Endothelial cell (in vitro differentiated cells): ENCODE data around the gene HSPA12A. TPM values are rescaled to one million over a fixed set of nuclear protein-coding genes. Genes with fewer than 3 reads are reported as not detected.
A peak's percentile ranks its signal among the peaks of the same experiment; 100 is the strongest.

Experiments used
- DNase-seq: peaks from one replicate; pipeline ENCODE4 v3.0.0; 2021; ENCODE audit warnings: low spot score
- H3K27ac Mint-ChIP-seq: one replicate; pipeline ENCODE4 v1.8.0; 2021; ENCODE audit warnings: mixed read lengths, inconsistent platforms; ENCODE audit not compliant: unreplicated experiment
- H3K27me3 Mint-ChIP-seq: one replicate; pipeline ENCODE4 v1.8.0; 2021; ENCODE audit warnings: mild to moderate bottlenecking, moderate library complexity, mixed read lengths, inconsistent platforms; ENCODE audit not compliant: unreplicated experiment
- H3K36me3 Mint-ChIP-seq: one replicate; pipeline ENCODE4 v1.8.0; 2021; ENCODE audit warnings: mild to moderate bottlenecking, low read depth, mixed read lengths, inconsistent platforms; ENCODE audit not compliant: unreplicated experiment
- H3K4me1 Mint-ChIP-seq: one replicate; pipeline ENCODE4 v1.8.0; 2021; ENCODE audit warnings: mild to moderate bottlenecking, mixed read lengths, inconsistent platforms; ENCODE audit not compliant: unreplicated experiment
- H3K4me3 Mint-ChIP-seq: one replicate; pipeline ENCODE4 v1.8.0; 2021; ENCODE audit warnings: mild to moderate bottlenecking, mixed read lengths, inconsistent platforms; ENCODE audit not compliant: unreplicated experiment
- H3K9me3 Mint-ChIP-seq: one replicate; pipeline ENCODE4 v1.8.0; 2021; ENCODE audit warnings: mixed read lengths, inconsistent platforms; ENCODE audit not compliant: unreplicated experiment
- total RNA-seq: library from RNA; stranded (reverse); fragmentation: NEBNext Ultra II Directional; extraction: Animal tissue kit (Norgen Biotek cat#: 25700); gene quantifications from one replicate; pipeline ENCODE4 v1.2.1, GENCODE V29; 2021; ENCODE audit not compliant: unreplicated experiment
- TF ChIP-seq, protein P1 (sequence below): fragments of 200-600 bp; sonication (generic); IDR thresholded peaks from one replicate; pipeline ENCODE4 v1.5.0; 2021; ENCODE audit warnings: antibody characterized with exemption; ENCODE audit not compliant: unreplicated experiment

Gene HSPA12A
- total RNA-seq, 1 donor from 2014 or later = 2.8 TPM

DNA sequence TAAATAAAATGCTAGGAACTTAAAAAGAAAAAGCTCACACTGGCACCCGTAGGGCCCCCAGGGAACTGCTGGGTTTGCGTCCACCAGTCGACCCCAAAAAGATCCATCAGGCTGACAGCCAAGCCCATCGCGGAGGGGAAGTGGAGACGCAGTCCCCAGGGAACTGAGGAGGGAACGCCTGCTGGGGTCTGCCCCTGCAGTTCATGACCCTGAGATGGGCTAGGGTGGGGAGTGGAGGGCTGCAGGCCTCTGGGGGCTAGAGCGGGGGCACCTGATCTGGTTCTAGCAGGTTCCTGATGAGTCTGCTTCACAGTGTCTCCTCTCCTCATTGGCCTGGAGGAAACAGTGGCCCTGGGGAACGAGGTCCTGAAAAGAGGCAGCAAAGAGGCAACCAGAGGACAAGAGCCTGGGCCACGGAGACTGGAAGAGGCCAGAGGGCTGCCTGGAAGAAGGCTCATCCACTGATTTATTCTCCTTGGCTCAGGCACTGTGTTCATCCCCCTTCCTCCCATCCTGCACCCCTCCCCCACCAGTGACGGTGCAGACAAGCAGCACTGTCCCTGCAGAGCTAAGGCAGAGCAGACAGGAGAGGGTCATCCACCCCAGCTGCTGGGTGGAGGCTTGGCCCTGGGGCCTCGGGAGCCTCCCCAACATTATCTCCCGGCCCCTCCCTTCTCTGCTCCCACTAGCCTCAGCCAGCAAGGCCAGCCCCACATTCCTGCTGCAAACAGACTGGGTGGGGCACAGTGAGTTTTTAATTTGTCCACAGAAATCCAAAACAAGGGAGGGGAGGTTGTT is 24.7 kb upstream of the HSPA12A start:
- Mint-ChIP-seq H3K27me3 (peaks cover 3% of the 10 kb centered on the region), H3K36me3 (no peaks in the 10 kb centered on the region), H3K4me1 (peaks cover 7% of the 10 kb centered on the region), H3K4me3 (no peak overlapping the region), H3K9me3 (no peaks in the 10 kb centered on the region), H3K27ac (no peak overlapping the region)
- TF ChIP-seq, protein P1, sequence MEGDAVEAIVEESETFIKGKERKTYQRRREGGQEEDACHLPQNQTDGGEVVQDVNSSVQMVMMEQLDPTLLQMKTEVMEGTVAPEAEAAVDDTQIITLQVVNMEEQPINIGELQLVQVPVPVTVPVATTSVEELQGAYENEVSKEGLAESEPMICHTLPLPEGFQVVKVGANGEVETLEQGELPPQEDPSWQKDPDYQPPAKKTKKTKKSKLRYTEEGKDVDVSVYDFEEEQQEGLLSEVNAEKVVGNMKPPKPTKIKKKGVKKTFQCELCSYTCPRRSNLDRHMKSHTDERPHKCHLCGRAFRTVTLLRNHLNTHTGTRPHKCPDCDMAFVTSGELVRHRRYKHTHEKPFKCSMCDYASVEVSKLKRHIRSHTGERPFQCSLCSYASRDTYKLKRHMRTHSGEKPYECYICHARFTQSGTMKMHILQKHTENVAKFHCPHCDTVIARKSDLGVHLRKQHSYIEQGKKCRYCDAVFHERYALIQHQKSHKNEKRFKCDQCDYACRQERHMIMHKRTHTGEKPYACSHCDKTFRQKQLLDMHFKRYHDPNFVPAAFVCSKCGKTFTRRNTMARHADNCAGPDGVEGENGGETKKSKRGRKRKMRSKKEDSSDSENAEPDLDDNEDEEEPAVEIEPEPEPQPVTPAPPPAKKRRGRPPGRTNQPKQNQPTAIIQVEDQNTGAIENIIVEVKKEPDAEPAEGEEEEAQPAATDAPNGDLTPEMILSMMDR = no peak
- DNase-seq = no peak

DNA sequence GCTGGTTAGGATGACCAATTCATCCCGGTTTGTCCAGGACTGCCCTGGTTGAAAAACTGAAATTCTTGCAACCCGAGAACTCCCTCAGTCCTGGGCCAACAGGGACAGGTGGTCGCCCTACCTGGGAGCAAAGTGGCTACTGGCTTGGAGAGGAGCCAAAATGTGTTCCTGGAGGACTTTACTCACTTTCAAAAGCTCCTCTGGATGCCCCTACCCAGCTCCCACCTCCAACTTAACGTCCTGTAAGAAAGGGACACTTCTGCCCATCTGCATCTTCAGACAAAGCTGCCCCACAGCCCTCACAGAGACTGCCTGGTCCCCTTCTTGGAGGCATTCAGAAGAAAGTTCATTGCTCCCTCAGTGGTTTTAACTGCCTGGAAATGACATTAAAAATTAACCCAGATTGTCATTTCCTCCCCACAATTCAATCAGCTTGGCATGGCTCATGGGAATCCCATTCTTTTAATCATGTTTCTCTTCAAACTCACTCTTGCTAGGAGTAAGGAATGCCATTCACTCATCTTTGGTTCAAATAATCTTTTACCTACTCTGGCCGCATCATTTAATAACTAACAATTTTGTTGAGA is 24.0 kb upstream of the HSPA12A start:
- DNase-seq = no peak
- Mint-ChIP-seq H3K27me3 (peaks cover 3% of the 10 kb centered on the region), H3K4me3 (peak overlapping the region; percentile 44), H3K9me3 (no peaks in the 10 kb centered on the region), H3K27ac (no peak overlapping the region), H3K4me1 (peaks cover 7% of the 10 kb centered on the region), H3K36me3 (no peaks in the 10 kb centered on the region)
- TF ChIP-seq, protein P1 = no peak

DNA sequence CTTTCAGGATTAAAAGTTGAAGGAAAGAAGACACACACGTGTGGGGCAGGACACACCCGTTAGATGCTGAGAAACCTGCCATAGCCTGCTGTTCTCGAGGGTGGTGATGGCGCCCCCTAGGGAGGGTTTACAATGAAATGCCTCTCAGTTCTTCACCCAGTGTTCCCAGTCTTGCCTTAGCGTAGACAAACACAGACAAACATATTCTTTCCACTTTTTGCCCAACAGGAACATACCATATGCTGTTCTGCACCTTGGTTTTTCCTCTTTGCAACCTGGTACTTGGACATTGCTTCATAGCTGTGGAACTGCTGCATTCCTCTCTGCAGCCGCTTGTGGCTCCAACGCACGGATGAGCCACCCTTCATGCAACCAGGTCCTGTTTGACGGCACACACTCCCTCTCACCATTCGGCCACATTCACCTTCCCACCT is 23.3 kb upstream of the HSPA12A start:
- no peak for DNase-seq
- TF ChIP-seq, protein P1 = no peak
- Mint-ChIP-seq H3K9me3 (no peaks in the 10 kb centered on the region), H3K4me3 (peak overlapping the region; percentile 44), H3K27me3 (peaks cover 3% of the 10 kb centered on the region), H3K36me3 (no peaks in the 10 kb centered on the region), H3K4me1 (peaks cover 7% of the 10 kb centered on the region), H3K27ac (no peak overlapping the region)

DNA sequence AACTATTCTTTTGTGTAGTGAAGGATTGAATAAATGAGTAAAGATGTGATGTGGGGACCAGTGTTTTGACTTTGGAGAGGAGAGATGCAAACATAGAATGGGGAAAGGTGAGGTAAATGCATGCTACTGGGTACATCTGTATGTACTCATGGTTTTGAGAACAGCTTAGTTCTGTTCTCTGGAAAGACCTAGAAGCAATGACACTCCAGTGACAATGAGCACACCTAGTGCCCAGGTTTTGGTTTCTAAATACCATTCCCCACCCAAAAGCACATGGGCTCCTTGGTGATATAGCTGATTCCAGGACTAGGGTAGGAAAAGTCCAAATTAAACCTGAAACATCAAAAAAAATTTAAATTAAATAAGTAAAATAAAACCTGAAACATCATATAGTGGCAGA is 22.6 kb upstream of the HSPA12A start:
- TF ChIP-seq, protein P1 = no peak
- H3K36me3 Mint-ChIP-seq = no peaks in the 10 kb centered on the region
- no peak overlapping the region for H3K27ac Mint-ChIP-seq
- H3K4me3 Mint-ChIP-seq = no peak overlapping the region
- no peak for DNase-seq
- H3K4me1 Mint-ChIP-seq = no peaks in the 10 kb centered on the region
- H3K27me3 Mint-ChIP-seq = peaks cover 3% of the 10 kb centered on the region
- H3K9me3 Mint-ChIP-seq = no peaks in the 10 kb centered on the region

DNA sequence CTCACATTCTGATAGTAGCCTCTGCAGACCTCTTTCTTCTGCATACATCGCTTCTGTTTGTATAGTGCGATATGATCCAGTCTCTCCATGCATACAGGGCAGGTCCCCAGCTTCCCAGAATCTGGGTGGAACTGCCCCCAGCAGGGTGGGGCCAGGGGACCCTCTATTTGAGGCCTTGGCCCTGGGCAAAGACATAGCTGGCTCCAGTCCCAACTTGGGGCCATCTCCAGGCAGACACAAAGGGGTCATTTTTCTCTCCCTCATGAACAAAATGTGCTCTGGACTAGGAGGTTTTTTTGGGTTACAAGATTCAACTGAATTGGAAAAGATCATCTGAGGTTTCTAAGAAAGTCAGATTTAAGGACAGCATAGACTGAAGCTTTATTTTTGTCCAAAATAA is 21.1 kb upstream of the HSPA12A start:
- no peak overlapping the region for H3K4me3 Mint-ChIP-seq
- H3K27me3 Mint-ChIP-seq = peaks cover 3% of the 10 kb centered on the region
- no peaks in the 10 kb centered on the region for H3K4me1 Mint-ChIP-seq
- DNase-seq = no peak
- no peaks in the 10 kb centered on the region for H3K36me3 Mint-ChIP-seq
- H3K9me3 Mint-ChIP-seq = no peaks in the 10 kb centered on the region
- H3K27ac Mint-ChIP-seq = no peak overlapping the region
- TF ChIP-seq, protein P1 = no peak
